HepG2 (cell line): Measurements from ENCODE around the gene CHKA. TPM values are rescaled to one million over a fixed set of nuclear protein-coding genes. Genes with fewer than 3 reads are reported as not detected.
A peak's percentile ranks its signal among the peaks of the same experiment; 100 is the strongest.

ENCODE experiments used
- AGO2 ChIP-seq: fragments of 200-400 bp; formaldehyde crosslinking; optimal IDR thresholded peaks from 2 replicates; pipeline ENCODE3; 2017; ENCODE audit warnings: mild to moderate bottlenecking, low read depth, low read length, moderate library complexity
- CREB1 ChIP-seq, 2 experiments: fragments of 450-650 bp in 1 of 2; IDR thresholded peaks; 2 replicates each; pipeline ENCODE4 v1.6.1; 2016 to 2017; ENCODE audit warnings: control low read depth in 1 of 2, mild to moderate bottlenecking in 1 of 2, missing compliant biosample characterization in 1 of 2, missing genetic modification characterization in 1 of 2
- DMAP1 ChIP-seq: IDR thresholded peaks from 2 replicates; pipeline ENCODE4 v1.6.1; 2016
- FOXM1 ChIP-seq: sonication (generic); formaldehyde crosslinking; IDR thresholded peaks from 2 replicates; pipeline ENCODE4 v1.5.0; 2020; ENCODE audit warnings: missing genetic modification reagents
- HOXD1 ChIP-seq: sonication (generic); formaldehyde crosslinking; IDR thresholded peaks from 2 replicates; pipeline ENCODE4 v1.5.0; 2020; ENCODE audit warnings: missing genetic modification reagents
- MXI1 ChIP-seq: IDR thresholded peaks from 3 replicates; pipeline ENCODE4 v1.6.1; 2012; ENCODE audit warnings: low read depth, low read length, inconsistent platforms, borderline replicate concordance
- NBN ChIP-seq: fragments of 450-650 bp; conservative IDR thresholded peaks from 2 replicates; pipeline ENCODE4 v1.6.1; 2017
- NCOA2 ChIP-seq: sonication (generic); formaldehyde crosslinking; IDR thresholded peaks from 2 replicates; pipeline ENCODE4 v1.8.0; 2022; ENCODE audit warnings: inconsistent platforms
- NONO ChIP-seq, 2 experiments: fragments of 450-650 bp in 1 of 2; sonication (generic) in 1 of 2; formaldehyde crosslinking in 1 of 2; IDR thresholded peaks in 1 of 2; conservative IDR thresholded peaks in 1 of 2; 2 replicates each; pipeline versions ENCODE4 v1.6.1 to v1.8.0; 2017 to 2022; ENCODE audit warnings: mild to moderate bottlenecking in 1 of 2, missing genetic modification reagents in 1 of 2, moderate library complexity in 1 of 2
- PTBP1 ChIP-seq: fragments of 200-400 bp; formaldehyde crosslinking; IDR thresholded peaks from 2 replicates; pipeline ENCODE4 v1.6.1; 2018; ENCODE audit warnings: low read length, low read depth; ENCODE audit not compliant: poor library complexity, severe bottlenecking
- RFX3 ChIP-seq: IDR thresholded peaks from 2 replicates; pipeline ENCODE4 v1.6.1; 2016; ENCODE audit warnings: missing biosample characterization, missing genetic modification reagents
- SIX4 ChIP-seq: sonication (generic); formaldehyde crosslinking; IDR thresholded peaks from 2 replicates; pipeline ENCODE4 v1.4.0; 2020; ENCODE audit warnings: missing genetic modification reagents
- THAP8 ChIP-seq: sonication (generic); formaldehyde crosslinking; IDR thresholded peaks from 2 replicates; pipeline ENCODE4 v1.5.1; 2020; ENCODE audit warnings: missing genetic modification reagents, mild to moderate bottlenecking, borderline replicate concordance
- XRCC5 ChIP-seq: fragments of 200-400 bp; formaldehyde crosslinking; optimal IDR thresholded peaks from 2 replicates; pipeline ENCODE3; 2017; ENCODE audit warnings: mild to moderate bottlenecking, low read length
- ZBTB42 ChIP-seq: sonication (generic); formaldehyde crosslinking; IDR thresholded peaks from 2 replicates; pipeline ENCODE4 v1.5.0; 2020; ENCODE audit warnings: mild to moderate bottlenecking, missing genetic modification reagents
- ZNF276 ChIP-seq: sonication (generic); formaldehyde crosslinking; IDR thresholded peaks from 2 replicates; pipeline ENCODE4 v1.4.0; 2020; ENCODE audit warnings: mild to moderate bottlenecking, low read depth, missing genetic modification reagents
- ZNF335 ChIP-seq: sonication (generic); formaldehyde crosslinking; IDR thresholded peaks from 2 replicates; pipeline ENCODE4 v1.4.0; 2020; ENCODE audit warnings: missing genetic modification reagents
- ZNF441 ChIP-seq: sonication (generic); formaldehyde crosslinking; IDR thresholded peaks from 2 replicates; pipeline ENCODE4 v1.7.0; 2021; ENCODE audit warnings: missing genetic modification reagents, borderline replicate concordance
- ZNF567 ChIP-seq: sonication (generic); formaldehyde crosslinking; IDR thresholded peaks from 2 replicates; pipeline ENCODE4 v1.8.1; 2023; ENCODE audit warnings: mild to moderate bottlenecking, missing genetic modification reagents, borderline replicate concordance
- ZNF800 ChIP-seq: sonication (generic); formaldehyde crosslinking; IDR thresholded peaks from 2 replicates; pipeline ENCODE4 v1.4.0; 2020; ENCODE audit warnings: missing genetic modification reagents
- polyA plus RNA-seq, 8 experiments: library from polyadenylated mRNA; depleted of rRNA in 3 of 8; stranded (reverse) in 7 of 8; unstranded in 1 of 8; fragments of >200 nt; fragmentation: Illumina TruSeq in 4 of 8; extraction: Trizol in 4 of 8; gene quantifications; 2 replicates each; pipeline versions ENCODE4 v1.2.1 to v1.2.3, GENCODE V29; 2011 to 2016; ENCODE audit warnings: low read depth in 4 of 8, missing spikeins in 1 of 8, mixed read lengths in 1 of 8; ENCODE audit not compliant: insufficient read depth in 1 of 8
- total RNA-seq, 5 experiments: library from RNA; depleted of rRNA; stranded (reverse); fragments of >200 nt; fragmentation: Illumina TruSeq; extraction: Trizol; gene quantifications; 2 replicates each; pipeline ENCODE4 v1.2.3, GENCODE V29; 2016; ENCODE audit warnings: low read depth in 1 of 5
- TF ChIP-seq, protein P1 (sequence below): IDR thresholded peaks from 2 replicates; pipeline ENCODE4 v1.6.1; 2018; ENCODE audit warnings: missing genetic modification reagents
- TF ChIP-seq, protein P2 (sequence below): sonication (generic); formaldehyde crosslinking; IDR thresholded peaks from 2 replicates; pipeline ENCODE4 v1.4.0; 2020; ENCODE audit warnings: missing genetic modification reagents

The CHKA gene
- total and polyA plus RNA-seq, 2 of the 13 experiments (the other 11 are each of a cell fraction or from before 2014, with no cell fraction given): 71.6 to 92.7 TPM

DNA sequence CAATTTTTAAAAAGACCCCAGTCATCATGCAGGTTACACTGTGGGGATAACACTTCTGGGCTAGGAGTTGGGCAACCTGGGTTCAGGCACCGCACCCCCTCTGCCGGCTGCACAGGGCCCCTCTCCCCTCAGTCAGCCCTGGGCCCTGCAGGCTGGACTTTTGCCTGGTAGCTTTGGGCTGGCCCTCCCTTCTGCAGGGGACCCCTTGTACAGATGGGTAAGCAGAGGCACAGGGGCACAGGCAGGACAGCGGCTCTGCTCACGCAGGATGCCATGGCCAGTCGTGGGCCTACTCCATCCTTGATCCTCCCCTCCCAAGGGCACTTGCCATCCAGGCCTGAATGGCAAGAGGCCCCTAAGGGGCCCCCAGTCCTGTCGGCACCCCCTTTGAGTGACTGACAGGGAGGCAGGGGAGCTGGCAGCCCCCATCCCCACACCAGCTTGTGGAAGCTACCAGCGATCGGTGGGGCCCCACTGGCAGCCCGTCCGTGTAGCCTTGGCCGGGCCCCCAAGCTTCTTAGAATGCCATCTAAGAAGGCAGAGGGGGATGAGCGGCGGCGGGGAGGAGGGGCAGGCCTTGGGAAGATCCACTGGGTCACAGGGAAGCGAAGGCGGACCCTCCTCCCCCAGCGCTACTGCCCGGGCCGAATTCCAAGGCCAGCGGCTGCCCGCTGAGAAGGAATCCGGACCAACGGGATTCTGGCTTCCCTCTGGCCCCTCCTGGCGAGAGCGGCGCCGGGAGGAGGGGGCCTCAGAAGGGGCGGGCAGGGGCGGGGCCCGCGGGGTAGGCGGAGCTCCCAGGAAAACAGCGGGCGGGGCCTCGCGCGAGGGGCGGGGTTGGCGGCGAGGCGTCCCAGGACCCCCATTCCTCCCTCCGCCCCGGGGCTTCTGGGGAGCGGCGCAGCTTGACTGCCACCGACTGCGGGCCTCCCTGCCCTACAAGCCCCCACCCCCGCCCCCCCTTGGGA lies 6.8 kb upstream of the CHKA start (continued):
- TF ChIP-seq, protein P1, sequence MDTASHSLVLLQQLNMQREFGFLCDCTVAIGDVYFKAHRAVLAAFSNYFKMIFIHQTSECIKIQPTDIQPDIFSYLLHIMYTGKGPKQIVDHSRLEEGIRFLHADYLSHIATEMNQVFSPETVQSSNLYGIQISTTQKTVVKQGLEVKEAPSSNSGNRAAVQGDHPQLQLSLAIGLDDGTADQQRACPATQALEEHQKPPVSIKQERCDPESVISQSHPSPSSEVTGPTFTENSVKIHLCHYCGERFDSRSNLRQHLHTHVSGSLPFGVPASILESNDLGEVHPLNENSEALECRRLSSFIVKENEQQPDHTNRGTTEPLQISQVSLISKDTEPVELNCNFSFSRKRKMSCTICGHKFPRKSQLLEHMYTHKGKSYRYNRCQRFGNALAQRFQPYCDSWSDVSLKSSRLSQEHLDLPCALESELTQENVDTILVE: no peak; the same call in 1 of the 2 replicates
- no peak for TF ChIP-seq ZNF441 (CRISPR knock-in tag)
- no peak; the same call in 2 of the 3 replicates for TF ChIP-seq MXI1
- no peak for TF ChIP-seq HOXD1 (CRISPR knock-in tag)
- TF ChIP-seq XRCC5: no peak
- no peak for TF ChIP-seq NONO (IDR thresholded peaks at IDR 0.05)
- no peak for TF ChIP-seq NONO (CRISPR knock-in tag; conservative IDR thresholded peaks at IDR 0.05)
- TF ChIP-seq NBN: no peak
- TF ChIP-seq ZBTB42 (CRISPR knock-in tag): no peak
- TF ChIP-seq ZNF567 (CRISPR knock-in tag): no peak; the same call in 1 of the 2 replicates
- TF ChIP-seq SIX4 (CRISPR knock-in tag): no peak
- no peak for TF ChIP-seq PTBP1
- no peak for TF ChIP-seq ZNF335
- no peak for TF ChIP-seq RFX3 (CRISPR knock-in tag)
- no peak for TF ChIP-seq THAP8 (CRISPR knock-in tag)
- no peak for TF ChIP-seq FOXM1
- no peak for TF ChIP-seq ZNF800 (CRISPR knock-in tag)
- TF ChIP-seq, protein P2, sequence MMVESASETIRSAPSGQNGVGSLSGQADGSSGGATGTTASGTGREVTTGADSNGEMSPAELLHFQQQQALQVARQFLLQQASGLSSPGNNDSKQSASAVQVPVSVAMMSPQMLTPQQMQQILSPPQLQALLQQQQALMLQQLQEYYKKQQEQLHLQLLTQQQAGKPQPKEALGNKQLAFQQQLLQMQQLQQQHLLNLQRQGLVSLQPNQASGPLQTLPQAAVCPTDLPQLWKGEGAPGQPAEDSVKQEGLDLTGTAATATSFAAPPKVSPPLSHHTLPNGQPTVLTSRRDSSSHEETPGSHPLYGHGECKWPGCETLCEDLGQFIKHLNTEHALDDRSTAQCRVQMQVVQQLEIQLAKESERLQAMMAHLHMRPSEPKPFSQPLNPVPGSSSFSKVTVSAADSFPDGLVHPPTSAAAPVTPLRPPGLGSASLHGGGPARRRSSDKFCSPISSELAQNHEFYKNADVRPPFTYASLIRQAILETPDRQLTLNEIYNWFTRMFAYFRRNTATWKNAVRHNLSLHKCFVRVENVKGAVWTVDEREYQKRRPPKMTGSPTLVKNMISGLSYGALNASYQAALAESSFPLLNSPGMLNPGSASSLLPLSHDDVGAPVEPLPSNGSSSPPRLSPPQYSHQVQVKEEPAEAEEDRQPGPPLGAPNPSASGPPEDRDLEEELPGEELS (CRISPR knock-in tag): 0 out of 2 replicates have a peak, but pooled peaks have one; percentile 54
- no peak for TF ChIP-seq CREB1 (IDR thresholded peaks at IDR 0.05)
- no peak for TF ChIP-seq CREB1 (CRISPR knock-in tag; IDR thresholded peaks at IDR 0.05)
- peak; percentile 37; the same call in 1 of the 2 replicates for TF ChIP-seq DMAP1 (CRISPR knock-in tag)
- TF ChIP-seq AGO2: peak; percentile 64
- peak; percentile 59 for TF ChIP-seq NCOA2
- TF ChIP-seq ZNF276 (CRISPR knock-in tag): no peak
